Neuronal stem cell (in vitro differentiated cells): Measurements from ENCODE around the gene PRR30.

Experiments used
- DNase-seq: peaks from one replicate; pipeline ENCODE4 v3.0.0-alpha.2; 2013; ENCODE audit warnings: low spot score
- H2AFZ ChIP-seq: one replicate; pipeline ENCODE4 v1.6.1; 2013; ENCODE audit warnings: mild to moderate bottlenecking, low read length, inconsistent platforms
- H2AK5ac ChIP-seq: 2 replicates; pipeline ENCODE4 v1.6.1; 2013; ENCODE audit warnings: low read depth, mild to moderate bottlenecking, inconsistent platforms, low read length, moderate library complexity, mixed read lengths
- H2BK120ac ChIP-seq: 2 replicates; pipeline ENCODE4 v1.6.1; 2013; ENCODE audit warnings: low read depth, mild to moderate bottlenecking, inconsistent platforms, low read length, moderate library complexity, mixed read lengths
- H2BK12ac ChIP-seq: one replicate; pipeline ENCODE4 v1.6.1; 2013; ENCODE audit warnings: low read length, inconsistent platforms
- H2BK15ac ChIP-seq: 2 replicates; pipeline ENCODE4 v1.6.1; 2013; ENCODE audit warnings: mild to moderate bottlenecking, low read length, inconsistent platforms, mixed read lengths
- H2BK5ac ChIP-seq: one replicate; pipeline ENCODE4 v1.6.1; 2013; ENCODE audit warnings: inconsistent platforms, mild to moderate bottlenecking, low read length, moderate library complexity
- H3K14ac ChIP-seq: one replicate; pipeline ENCODE4 v1.6.1; 2013; ENCODE audit warnings: low read length, inconsistent platforms
- H3K18ac ChIP-seq: 2 replicates; pipeline ENCODE4 v1.6.1; 2013; ENCODE audit warnings: low read length, inconsistent platforms
- H3K23ac ChIP-seq: 2 replicates; pipeline ENCODE4 v1.6.1; 2013; ENCODE audit warnings: low read depth, mild to moderate bottlenecking, mixed read lengths, low read length, inconsistent platforms; ENCODE audit not compliant: poor library complexity
- H3K27ac ChIP-seq: replicated peaks from 3 replicates; pipeline ENCODE4 v1.5.1; 2013; ENCODE audit warnings: low read length, inconsistent platforms
- H3K27me3 ChIP-seq, 3 experiments: 2 replicates each; pipeline ENCODE4 v1.6.1; 2013; ENCODE audit warnings: low read length in 3 of 3, mild to moderate bottlenecking in 2 of 3, inconsistent platforms in 1 of 3, low read depth in 1 of 3, mixed read lengths in 1 of 3, moderate library complexity in 1 of 3; ENCODE audit not compliant: control insufficient read depth in 3 of 3, insufficient read depth in 3 of 3
- H3K36me3 ChIP-seq, 2 donors: replicated peaks in 1 of 2; 2 replicates each; pipeline ENCODE4 v1.6.1; 2013; ENCODE audit warnings: low read length in 2 of 2; ENCODE audit not compliant: control insufficient read depth in 2 of 2, insufficient read depth in 2 of 2
- H3K4ac ChIP-seq: 2 replicates; pipeline ENCODE4 v1.6.1; 2013; ENCODE audit warnings: inconsistent platforms, mild to moderate bottlenecking, low read length, moderate library complexity
- H3K4me1 ChIP-seq, 2 donors: 1 replicate in 1 of 2; 2 replicates in 1 of 2; pipeline ENCODE4 v1.6.1; 2013; ENCODE audit warnings: low read length in 2 of 2, low read depth in 1 of 2; ENCODE audit not compliant: control insufficient read depth in 2 of 2, insufficient read depth in 1 of 2
- H3K4me2 ChIP-seq: one replicate; pipeline ENCODE4 v1.6.1; 2013; ENCODE audit warnings: mild to moderate bottlenecking, low read length, inconsistent platforms; ENCODE audit not compliant: insufficient read depth, poor library complexity, severe bottlenecking
- H3K4me3 ChIP-seq, 2 donors: 2 replicates each; pipeline ENCODE4 v1.5.1; 2013; ENCODE audit warnings: low read length in 2 of 2, mild to moderate bottlenecking in 2 of 2, inconsistent platforms in 1 of 2, moderate library complexity in 1 of 2
- H3K79me1 ChIP-seq: one replicate; pipeline ENCODE4 v1.6.1; 2013; ENCODE audit warnings: low read depth, mild to moderate bottlenecking, inconsistent platforms, low read length, moderate library complexity
- H3K9ac ChIP-seq: one replicate; pipeline ENCODE4 v1.6.1; 2013; ENCODE audit warnings: mild to moderate bottlenecking, low read depth, low read length, inconsistent platforms; ENCODE audit not compliant: poor library complexity
- H3K9me3 ChIP-seq, 2 donors: replicated peaks in 1 of 2; 2 replicates each; pipeline versions ENCODE3 to v1.6.1; 2013; ENCODE audit warnings: low read length in 2 of 2, mild to moderate bottlenecking in 2 of 2, inconsistent platforms in 1 of 2, low read depth in 1 of 2, mixed read lengths in 1 of 2, moderate library complexity in 1 of 2; ENCODE audit not compliant: control insufficient read depth in 2 of 2, insufficient read depth in 1 of 2
- H4K8ac ChIP-seq: one replicate; pipeline ENCODE4 v1.6.1; 2013; ENCODE audit warnings: low read depth, mild to moderate bottlenecking, inconsistent platforms, low read length, moderate library complexity
- H4K91ac ChIP-seq: one replicate; pipeline ENCODE4 v1.6.1; 2013; ENCODE audit warnings: low read length, low read depth, mild to moderate bottlenecking, inconsistent platforms; ENCODE audit not compliant: poor library complexity
- WGBS, 2 donors: extraction: QIAGEN DNeasy Blood & Tissue Kit; methylation state at CpG; one replicate each; pipeline ENCODE4 v1.1.7; 2013; ENCODE audit warnings: missing lambda C conversion rate in 2 of 2, mixed read lengths in 1 of 2; ENCODE audit not compliant: insufficient read length in 2 of 2, insufficient replicate concordance in 1 of 2; ENCODE audit errors: extremely low coverage in 2 of 2; 5-methylcytosine and 5-hydroxymethylcytosine counted together

Gene PRR30

GRCh38 chr2:27100036-27100435, 39.2 kb downstream of the PRR30 start:
- Histone ChIP-seq H2AK5ac (no peak overlapping the region), H3K9me3 (no peaks in the 10 kb centered on the region), H3K79me1 (no peaks in the 10 kb centered on the region), H2BK120ac (peak overlapping the region; percentile 53), H3K27me3 (peaks cover 0 to 16% (median 2%) of the 10 kb centered on the region in 3 experiments), H3K4me1 (peaks cover 0 to 4% of the 10 kb centered on the region in 2 donors), H3K4me3 (no peak overlapping the region), H3K4me2 (no peak overlapping the region), H3K18ac (peak overlapping the region; percentile 22), H4K91ac (no peak overlapping the region), H3K14ac (no peak overlapping the region), H2BK12ac (no peak overlapping the region), H3K36me3 (peaks cover 0 to 1% of the 10 kb centered on the region in 2 donors), H4K8ac (no peak overlapping the region), H2BK15ac (no peak overlapping the region), H3K4ac (no peak overlapping the region), H2BK5ac (no peak overlapping the region), H3K27ac (no peak overlapping the region), H2AFZ (no peak overlapping the region), H3K23ac (no peak overlapping the region), H3K9ac (no peak overlapping the region)
- DNase-seq = no peak
- no CpG with 5 or more reads among the region's 10 CpGs for WGBS, 2 donors

GRCh38 chr2:27099334-27099955, 39.8 kb downstream of the PRR30 start:
- Histone ChIP-seq H3K4ac (no peak overlapping the region), H2AK5ac (no peak overlapping the region), H3K27me3 (peaks cover 0 to 11% (median 2%) of the 10 kb centered on the region in 3 experiments), H3K36me3 (peaks cover 0 to 1% of the 10 kb centered on the region in 2 donors), H4K8ac (no peak overlapping the region), H3K27ac (no peak overlapping the region), H2BK12ac (no peak overlapping the region), H4K91ac (no peak overlapping the region), H3K9ac (no peak overlapping the region), H2BK15ac (no peak overlapping the region), H3K79me1 (no peaks in the 10 kb centered on the region), H2AFZ (no peak overlapping the region), H2BK120ac (peak overlapping the region; percentile 53), H3K14ac (no peak overlapping the region), H3K4me2 (no peak overlapping the region), H2BK5ac (no peak overlapping the region), H3K23ac (peak overlapping the region; percentile 10), H3K9me3 (no peaks in the 10 kb centered on the region), H3K18ac (peak overlapping the region; percentile 2), H3K4me3 (no peak overlapping the region), H3K4me1 (peaks cover 0 to 4% of the 10 kb centered on the region in 2 donors)
- no CpG with 5 or more reads among the region's 19 CpGs for WGBS, 2 donors
- no peak for DNase-seq

GRCh38 chr2:27097341-27097740, 41.9 kb downstream of the PRR30 start:
- H2BK120ac ChIP-seq = no peak overlapping the region
- H3K14ac ChIP-seq = no peak overlapping the region
- H2AK5ac ChIP-seq = no peak overlapping the region
- no peak overlapping the region for H3K4ac ChIP-seq
- H2BK5ac ChIP-seq = no peak overlapping the region
- no peak overlapping the region for H3K27ac ChIP-seq
- no peak for DNase-seq
- H4K91ac ChIP-seq = no peak overlapping the region
- WGBS, 2 donors = no CpG with 5 or more reads among the region's 14 CpGs
- no peak overlapping the region for H4K8ac ChIP-seq
- peaks cover 0 to 2% (median 0%) of the 10 kb centered on the region in 3 experiments for H3K27me3 ChIP-seq
- H3K36me3 ChIP-seq = peaks cover 0 to 1% of the 10 kb centered on the region in 2 donors
- H2AFZ ChIP-seq = no peak overlapping the region
- H3K79me1 ChIP-seq = no peaks in the 10 kb centered on the region
- H3K4me1 ChIP-seq = peaks cover 0 to 4% of the 10 kb centered on the region in 2 donors
- no peak overlapping the region for H3K4me2 ChIP-seq
- H2BK15ac ChIP-seq = no peak overlapping the region
- no peak overlapping the region for H3K4me3 ChIP-seq
- no peak overlapping the region for H3K18ac ChIP-seq
- H3K23ac ChIP-seq = peak overlapping the region; percentile 56
- H3K9ac ChIP-seq = no peak overlapping the region
- no peaks in the 10 kb centered on the region for H3K9me3 ChIP-seq
- H2BK12ac ChIP-seq = no peak overlapping the region

- H3K4me2 ChIP-seq = no peak overlapping the region
- no peak overlapping the region for H3K27ac ChIP-seq
- no peak overlapping the region for H4K8ac ChIP-seq
- peaks cover 0 to 1% of the 10 kb centered on the region in 2 donors for H3K36me3 ChIP-seq
- no peak overlapping the region for H2BK5ac ChIP-seq
- H2BK15ac ChIP-seq = no peak overlapping the region
- DNase-seq = no peak
- no peak overlapping the region for H3K9ac ChIP-seq
- H2AK5ac ChIP-seq = no peak overlapping the region
- no peak overlapping the region for H3K14ac ChIP-seq
- no peak overlapping the region for H2BK12ac ChIP-seq
- H3K18ac ChIP-seq = peak overlapping the region; percentile 57
- H3K4ac ChIP-seq = no peak overlapping the region
- peak overlapping the region; percentile 94 for H2AFZ ChIP-seq
- no peaks in the 10 kb centered on the region for H3K27me3 ChIP-seq
- no CpG with 5 or more reads among the region's 3 CpGs for WGBS, 2 donors
- H4K91ac ChIP-seq = no peak overlapping the region
- H3K79me1 ChIP-seq = no peaks in the 10 kb centered on the region
- no peak overlapping the region for H2BK120ac ChIP-seq
- H3K23ac ChIP-seq = no peak overlapping the region
- H3K9me3 ChIP-seq = no peaks in the 10 kb centered on the region
- no peak overlapping the region for H3K4me3 ChIP-seq
- peaks cover 0 to 4% of the 10 kb centered on the region in 2 donors for H3K4me1 ChIP-seq
Observed at GRCh38 chr2:27096748-27097297, 42.4 kb downstream of the PRR30 start.
